GM10847 (cell line): ENCODE measurements around the gene ANKRD13D.

ENCODE experiments used
- POLR2A ChIP-seq: IDR thresholded peaks from 2 replicates; pipeline ENCODE4 v1.6.1; 2011; ENCODE audit not compliant: insufficient read length; ENCODE audit errors: extremely low read depth

ANKRD13D gene

GRCh38 chr11:67344264-67344663 is 55.2 kb downstream of the ANKRD13D start:
- no peak for TF ChIP-seq POLR2A

- TF ChIP-seq POLR2A, result no peak
Observed at GRCh38 chr11:67345247-67345919, 56.3 kb downstream of the ANKRD13D start.

GRCh38 chr11:67345920-67346819 is 57.1 kb downstream of the ANKRD13D start:
- no peak for TF ChIP-seq POLR2A

- TF ChIP-seq POLR2A, result no peak
Observed at GRCh38 chr11:67347964-67348749, 59.1 kb downstream of the ANKRD13D start.

- no peak for TF ChIP-seq POLR2A
Observed at GRCh38 chr11:67349036-67349435, 59.9 kb downstream of the ANKRD13D start.

- TF ChIP-seq POLR2A, result no peak
Observed at GRCh38 chr11:67349457-67349856, 60.4 kb downstream of the ANKRD13D start.

GRCh38 chr11:67349928-67350465 is 60.9 kb downstream of the ANKRD13D start:
- no peak for TF ChIP-seq POLR2A

GRCh38 chr11:67351275-67352005 is 62.3 kb downstream of the ANKRD13D start:
- no peak for TF ChIP-seq POLR2A
